ENCODE results near the gene DDX39B. TPM values are rescaled to one million over a fixed set of nuclear protein-coding genes. Genes with fewer than 3 reads are reported as not detected.
A peak's percentile ranks its signal among the peaks of the same experiment; 100 is the strongest.

DDX39B gene
- total RNA-seq, 1 donor from 2014 or later = 185 TPM

DNA sequence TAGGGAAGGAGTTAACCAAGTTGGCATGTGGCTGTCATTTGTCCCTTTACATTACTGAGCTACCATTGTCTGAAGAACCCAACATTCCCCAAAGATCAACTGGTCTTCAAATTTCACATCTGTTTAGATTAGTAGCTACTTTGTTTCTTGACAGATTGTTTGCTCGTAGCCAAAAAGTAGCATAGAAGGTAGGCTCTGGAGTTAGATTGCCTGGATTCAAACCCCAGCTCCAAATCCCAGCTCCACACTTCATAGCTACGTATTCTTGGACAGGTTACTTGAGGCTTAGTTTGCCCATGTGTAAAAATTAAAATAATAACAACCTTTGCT is 6.7 kb upstream of the DDX39B start:
- no peak for DNase-seq (ENCODE audit: low spot score)

DNA sequence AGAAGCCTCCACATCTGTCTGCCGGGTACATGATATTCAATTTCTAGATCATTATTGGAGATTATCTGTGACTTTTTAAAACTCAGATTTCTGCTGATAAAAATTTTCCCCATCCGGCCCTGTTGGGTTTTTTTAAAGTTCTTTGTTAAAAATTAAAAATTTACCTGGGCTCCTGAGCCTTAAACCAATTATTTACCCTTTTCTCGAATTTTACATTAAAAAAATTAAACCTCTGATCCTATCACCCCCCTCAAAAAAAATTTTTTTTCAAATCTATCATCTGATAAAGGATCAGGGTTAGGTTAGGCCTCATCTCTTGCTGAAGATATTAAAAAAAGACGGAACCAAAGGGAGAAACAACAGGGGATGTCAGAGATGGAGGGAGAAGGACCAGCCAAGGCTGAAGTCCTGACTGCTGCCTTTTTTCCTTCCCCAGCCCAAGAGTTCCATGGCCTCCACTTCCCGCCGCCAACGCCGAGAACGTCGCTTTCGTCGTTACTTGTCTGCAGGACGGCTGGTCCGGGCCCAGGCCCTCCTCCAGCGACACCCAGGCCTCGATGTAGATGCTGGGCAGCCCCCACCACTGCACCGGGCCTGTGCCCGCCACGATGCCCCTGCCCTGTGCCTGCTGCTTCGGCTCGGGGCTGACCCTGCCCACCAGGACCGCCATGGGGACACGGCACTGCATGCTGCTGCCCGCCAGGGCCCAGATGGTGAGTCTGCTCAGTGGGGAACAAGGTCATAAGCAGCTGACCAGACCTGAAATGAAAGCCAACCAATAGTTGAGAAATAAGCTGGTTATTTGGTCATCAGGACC is 6.1 kb upstream of the DDX39B start:
- no peak for DNase-seq (ENCODE audit: low spot score)

DNA sequence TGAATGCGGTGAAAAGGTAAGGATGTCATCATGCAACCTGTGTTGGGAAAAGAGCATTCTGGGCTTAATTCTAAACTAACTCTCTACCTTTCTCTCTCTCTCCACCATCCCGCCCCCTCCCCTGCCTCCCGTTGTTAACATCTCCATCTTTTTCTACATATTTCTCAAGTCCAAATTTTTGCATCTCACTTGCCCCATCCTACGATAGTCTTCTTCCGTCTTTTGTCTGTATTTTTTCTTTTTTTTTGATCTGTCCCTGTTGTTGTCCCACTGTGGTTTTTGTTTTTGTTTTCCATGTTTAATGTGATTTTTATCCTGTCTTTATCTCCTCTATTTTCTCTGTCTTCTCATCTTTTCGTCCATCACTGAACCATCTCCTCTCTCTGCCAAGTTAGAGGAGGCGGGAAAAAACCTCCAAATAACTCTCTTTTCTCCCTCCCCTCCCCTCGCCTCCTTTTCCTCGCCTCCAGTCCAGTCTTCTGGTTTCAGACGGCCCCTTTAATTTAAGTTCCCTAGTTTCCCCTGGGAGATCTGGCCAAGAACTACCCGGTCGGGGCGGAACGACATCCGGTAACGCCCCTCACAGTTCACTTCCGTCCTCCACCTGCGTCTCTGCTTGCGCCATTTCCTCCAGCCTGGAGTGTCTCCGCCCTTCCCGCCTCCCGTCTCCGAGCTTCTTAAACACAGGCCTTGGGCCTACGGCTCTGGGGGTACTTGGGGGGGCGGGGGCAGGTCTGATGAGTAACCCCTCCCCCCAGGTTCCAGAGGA is 5.3 kb upstream of the DDX39B start, which contains the start of gene NFKBIL1:
NFKBIL1 (plus strand) TSS at position 651 of the 769 bp plus-strand sequence; CDS start at position 738, 87 bp downstream.
- DNase-seq (ENCODE audit: low spot score) = peak; percentile 99

DNA sequence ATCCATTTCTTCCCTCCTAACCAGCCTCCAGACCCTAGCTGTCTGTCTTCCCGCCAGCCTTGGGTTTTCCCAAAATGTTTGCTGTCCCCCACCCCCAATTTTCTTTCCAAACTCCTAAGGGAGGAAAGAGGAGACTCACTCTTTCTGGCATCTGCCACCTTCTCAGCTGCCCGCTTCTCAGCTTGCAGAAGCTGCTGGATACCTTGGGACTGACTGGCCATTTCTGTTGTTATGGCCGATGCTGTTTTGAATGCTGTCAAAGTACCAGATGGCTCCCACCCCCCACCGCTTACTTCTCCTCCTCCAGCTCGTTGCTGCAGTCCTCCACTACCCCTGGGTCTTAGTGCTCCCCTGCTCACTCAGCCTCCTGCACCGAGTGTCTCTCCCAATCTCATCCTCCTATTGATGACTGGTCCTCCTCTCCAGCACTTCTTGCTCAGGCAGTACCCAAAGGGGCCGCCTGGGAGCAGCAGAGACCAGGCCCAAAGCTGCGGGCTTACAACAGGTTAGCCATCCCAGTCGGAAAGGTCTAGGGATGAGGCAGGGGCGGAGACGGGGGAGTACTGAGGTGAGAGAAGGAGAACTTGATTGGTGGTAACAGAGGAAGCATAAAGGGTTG is 4.6 kb upstream of the DDX39B start, which contains the start of gene ATP6V1G2:
ATP6V1G2 (minus strand) TSS at position 270 of the 619 bp plus-strand sequence; CDS start at position 221, 49 bp downstream.
- peak; percentile 94 for DNase-seq (ENCODE audit: low spot score)

DNA sequence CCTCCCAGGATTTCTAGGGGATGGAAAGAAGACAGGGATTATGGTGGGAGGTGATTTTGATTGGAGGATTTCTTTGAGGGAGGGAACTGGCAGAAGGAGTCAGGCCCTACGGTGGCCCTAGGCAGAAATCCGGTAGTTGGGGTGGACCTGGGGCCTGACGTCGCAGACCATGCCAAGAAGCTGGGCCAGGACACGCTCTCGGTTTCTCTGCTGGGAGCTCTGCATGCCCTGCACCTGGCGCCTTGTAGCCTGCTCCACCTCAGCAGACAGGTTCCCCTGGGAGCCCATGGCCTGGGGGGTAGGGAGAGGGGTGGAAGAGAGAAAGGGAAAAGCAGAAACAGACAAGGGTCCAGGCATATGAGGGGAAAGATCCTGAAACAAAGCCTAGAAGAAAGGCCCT is 3.5 kb upstream of the DDX39B start:
- DNase-seq (ENCODE audit: low spot score) = no peak

DNA sequence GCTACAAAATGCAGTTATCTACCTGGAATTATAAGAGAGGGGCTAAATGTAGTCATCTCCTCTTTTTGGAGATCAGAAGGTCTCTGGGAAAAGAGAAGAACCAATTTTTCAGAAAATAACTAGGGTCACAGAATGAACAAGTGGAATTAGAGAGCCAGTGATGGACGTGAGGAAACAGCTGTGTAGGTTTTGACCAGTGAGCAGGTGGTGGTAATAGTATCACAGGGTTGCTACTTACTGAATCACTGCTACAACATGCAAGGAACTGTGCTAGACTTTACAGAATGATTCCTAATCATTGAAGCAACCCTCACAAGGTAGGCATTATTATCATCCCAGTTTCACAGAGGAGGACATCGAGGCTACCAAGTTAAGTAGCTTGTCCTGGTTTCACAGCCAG is 2.9 kb upstream of the DDX39B start:
- no peak for DNase-seq (ENCODE audit: low spot score)

DNA sequence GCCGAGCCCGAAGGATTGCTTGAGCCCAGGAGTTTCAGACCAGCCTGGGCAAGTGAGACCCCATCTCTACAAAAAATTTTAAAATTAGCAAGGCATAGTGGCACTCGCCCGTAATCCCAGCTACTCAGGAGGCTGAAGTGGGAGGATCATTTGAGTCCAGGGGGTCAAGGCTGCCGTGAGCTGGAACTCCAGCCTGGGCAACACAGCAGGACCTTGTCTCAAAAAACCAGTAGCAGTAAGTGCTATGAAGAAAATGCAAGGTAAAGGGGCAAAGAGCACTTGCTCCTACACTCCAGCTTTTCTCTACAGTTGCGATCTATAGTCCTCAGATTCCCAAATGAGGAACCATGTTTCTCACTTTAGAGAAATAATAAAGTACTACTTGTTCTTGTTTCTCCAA is 1.8 kb upstream of the DDX39B start:
- no peak for DNase-seq (ENCODE audit: low spot score)

DNA sequence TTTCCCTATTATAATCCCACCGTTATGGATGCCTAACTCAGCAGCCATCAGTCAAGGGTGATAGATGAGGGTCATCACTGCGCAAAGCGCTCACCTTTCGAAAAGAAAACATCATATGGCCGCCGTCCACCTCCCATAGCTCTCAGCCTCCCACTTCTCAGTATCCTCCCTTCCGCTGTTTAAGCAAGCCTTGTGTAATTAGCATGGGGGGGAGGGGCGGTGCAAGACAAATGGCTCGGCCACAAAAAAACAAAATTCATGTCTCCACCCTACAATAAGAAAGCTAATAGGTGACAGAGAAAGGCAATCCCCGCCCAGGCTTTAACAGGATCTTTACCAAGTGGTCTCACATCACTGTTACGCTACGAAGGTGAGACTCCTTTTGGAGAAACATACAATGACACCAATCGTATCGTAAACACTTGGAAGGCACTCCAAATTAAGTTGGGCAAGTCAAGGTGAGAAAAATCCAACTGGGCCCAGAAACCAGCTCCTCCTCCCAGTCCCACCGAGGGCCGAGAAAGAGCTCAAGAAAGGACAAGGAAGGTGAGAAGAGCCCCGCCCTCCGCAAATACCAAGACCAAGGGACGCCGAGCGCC is 645 bp downstream of the DDX39B start:
- no peak for DNase-seq (ENCODE audit: low spot score)

DNA sequence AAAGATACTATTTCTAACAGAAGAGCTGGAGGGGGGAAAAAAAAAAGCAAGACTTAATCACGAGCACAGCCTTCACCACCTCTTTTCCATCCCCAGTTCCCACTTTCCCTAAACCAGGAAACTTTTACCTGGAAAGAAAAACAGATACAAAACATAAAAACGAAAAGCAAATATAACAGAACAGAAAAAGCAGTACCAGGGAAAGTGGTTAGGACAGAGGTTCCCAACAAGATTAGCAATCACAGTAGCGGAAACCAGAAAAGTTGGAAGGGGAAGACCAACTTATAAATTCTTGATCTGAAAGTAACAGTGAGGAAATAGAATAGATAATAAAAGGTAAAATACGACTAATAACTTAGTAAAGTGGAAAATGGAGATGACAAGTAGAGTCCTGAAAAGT is 1.2 kb downstream of the DDX39B start:
- DNase-seq (ENCODE audit: low spot score) = no peak

DNA sequence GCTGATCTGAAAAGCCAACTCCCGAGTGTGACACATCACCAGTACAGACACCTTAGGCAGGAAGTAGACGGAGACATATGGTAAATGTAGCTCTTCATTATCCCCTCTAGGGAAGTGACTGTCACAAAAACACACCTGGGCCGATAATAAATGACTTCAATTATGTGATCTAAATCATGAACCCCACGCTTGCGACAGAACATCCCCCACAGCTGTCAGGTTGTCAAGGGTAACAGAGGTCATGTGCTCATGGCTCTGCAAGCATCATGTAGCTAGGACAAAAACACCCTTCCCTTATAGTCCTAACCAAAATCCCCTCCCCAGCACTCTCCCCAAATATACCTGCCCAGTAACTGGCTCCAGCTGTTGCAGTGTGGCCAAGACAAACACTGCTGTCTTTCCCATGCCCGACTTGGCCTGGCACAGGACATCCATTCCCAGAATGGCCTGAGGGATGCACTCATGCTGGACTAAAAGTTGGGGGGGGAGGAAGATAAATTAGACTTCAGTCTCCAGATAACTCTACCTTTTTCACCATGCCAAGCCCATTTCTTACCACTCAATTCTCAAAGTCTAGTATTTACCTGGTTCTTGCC is 2.9 kb downstream of the DDX39B start:
- DNase-seq (ENCODE audit: low spot score) = no peak

DNA sequence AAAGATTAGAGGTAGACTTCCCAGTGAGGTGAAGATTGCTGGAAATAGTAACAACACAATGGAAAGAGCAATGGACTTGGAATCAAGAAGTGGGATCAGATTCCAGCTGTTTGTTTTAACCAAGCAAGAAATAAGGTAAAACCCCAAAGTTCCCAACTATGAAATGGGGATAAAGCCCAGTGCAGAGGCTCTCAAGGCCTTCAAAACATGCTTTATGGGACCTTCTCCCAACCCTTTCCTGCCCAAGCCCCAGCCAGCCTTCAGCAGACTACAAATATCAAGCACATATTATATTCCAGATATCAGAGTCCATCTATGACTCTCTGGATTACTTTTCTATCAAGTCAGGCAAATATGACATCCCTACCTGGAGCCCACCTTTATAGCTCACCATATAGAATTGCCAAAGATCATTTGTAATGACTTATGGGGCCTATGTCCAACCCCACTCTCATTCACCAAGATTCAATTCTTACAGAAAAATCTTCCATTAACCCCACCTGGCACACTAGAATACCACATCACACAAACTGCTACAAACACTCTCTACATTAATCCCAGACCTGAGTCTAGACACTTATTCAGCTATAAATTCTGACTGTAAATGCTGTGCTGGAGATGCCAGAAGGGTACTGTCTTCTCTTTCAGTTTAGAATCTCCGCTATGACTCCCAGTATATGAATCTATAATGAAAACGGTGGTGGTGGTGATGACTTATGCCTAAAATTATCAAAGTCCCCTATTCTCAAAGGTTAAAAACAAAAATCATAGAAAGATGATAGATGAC is 6.1 kb downstream of the DDX39B start:
- no peak for DNase-seq (ENCODE audit: low spot score)

DNA sequence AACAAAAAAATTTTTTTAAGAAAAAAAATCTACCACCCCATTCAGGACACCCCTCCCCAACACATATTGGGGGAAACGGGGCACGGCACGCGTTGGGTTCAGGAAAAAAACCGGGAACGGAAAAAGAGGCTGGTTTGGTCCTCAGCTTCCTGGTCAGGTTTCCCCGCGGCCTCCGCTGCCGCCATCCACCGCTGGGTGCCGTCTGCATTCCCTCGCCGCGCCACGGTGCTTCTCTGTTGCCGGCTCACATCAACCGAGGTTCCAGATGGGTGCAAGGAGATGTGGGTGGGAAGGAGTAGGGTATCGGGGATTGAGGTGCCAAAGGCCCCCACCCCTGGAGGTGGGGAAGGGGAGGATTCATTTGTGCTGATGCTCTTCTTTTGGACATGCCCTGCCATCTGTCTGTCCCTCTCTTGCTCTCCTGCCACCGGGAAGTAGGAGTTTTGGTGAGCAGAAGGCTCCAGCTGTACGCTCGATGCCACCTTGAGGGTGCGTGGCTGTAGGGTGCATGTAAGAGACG is 7.2 kb downstream of the DDX39B start:
- DNase-seq (ENCODE audit: low spot score) = no peak

DNA sequence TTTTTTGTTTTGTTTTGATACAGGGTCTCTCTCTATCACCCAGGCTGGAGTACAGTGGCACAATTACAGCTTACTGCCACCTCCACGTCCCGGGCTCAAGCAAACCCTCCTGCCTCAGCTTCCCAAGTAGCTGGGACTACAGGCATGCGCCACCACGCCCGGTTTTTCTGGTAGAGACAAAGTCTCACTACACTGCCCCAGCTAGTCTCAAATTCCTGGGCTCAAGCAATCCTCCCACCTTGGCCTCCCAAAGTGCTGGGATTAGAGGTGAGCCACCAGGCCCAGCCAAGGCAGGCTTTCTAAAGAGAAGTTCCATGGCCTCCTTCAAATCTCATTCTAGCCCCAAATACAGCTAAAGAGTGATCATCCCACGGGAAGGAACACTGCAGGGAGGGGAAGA is 7.8 kb downstream of the DDX39B start:
- DNase-seq (ENCODE audit: low spot score) = no peak

DNA sequence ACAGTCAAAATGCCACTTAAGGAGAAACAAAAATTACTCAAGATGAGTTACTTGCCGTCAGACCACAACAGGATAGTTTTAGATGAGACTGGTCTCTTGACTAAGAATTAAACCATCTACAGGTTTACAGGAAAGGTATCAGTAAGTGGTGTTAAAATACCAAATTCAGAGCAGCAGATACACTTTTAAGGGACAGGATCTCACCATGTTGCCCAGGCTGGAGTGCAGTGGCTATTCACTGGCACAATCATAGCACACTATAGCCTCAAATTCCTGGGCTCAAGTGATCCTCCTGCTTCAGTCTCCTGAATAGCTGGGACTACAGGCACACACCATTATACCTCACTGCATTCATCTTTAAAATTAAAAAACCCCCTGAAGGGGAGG is 8.4 kb downstream of the DDX39B start:
- no peak for DNase-seq (ENCODE audit: low spot score)

DNA sequence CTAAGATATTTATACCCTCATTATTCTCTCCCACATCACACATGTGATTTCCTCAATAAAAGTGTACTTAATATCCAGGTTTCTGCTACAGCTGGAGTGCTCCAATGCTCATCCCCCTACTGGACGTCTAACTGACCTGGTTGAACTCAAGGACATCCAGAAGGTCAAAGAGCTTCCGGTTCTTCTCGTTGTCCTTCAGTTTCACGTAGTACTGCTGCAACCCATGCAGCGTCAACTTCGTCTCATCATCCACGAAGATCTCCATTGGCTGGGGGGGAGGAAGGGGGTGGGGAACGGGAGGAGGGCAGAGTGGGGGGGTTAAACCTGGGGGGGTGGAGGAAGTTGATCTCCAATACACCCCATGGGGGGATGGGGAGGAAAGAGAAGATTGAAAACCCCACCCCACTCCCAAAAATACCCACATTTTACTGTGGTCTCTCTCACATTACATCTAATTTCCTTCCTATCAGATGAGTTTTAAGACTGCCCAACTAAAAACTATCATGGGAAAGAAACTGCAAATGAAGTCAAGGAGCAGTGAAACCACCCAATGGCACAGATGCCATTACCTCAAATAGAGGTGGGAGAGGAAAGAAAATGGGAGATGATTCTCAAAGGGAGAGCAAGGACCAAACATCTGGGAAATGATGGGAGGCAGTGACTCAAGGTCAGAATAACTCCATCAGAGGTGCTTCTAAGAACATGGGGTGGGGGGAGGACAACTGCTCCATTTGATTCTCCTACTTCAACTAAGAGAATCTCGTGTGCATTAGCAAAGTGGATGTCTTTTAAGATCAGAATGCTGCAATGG is 9.0 kb downstream of the DDX39B start:
- DNase-seq (ENCODE audit: low spot score) = no peak

DNA sequence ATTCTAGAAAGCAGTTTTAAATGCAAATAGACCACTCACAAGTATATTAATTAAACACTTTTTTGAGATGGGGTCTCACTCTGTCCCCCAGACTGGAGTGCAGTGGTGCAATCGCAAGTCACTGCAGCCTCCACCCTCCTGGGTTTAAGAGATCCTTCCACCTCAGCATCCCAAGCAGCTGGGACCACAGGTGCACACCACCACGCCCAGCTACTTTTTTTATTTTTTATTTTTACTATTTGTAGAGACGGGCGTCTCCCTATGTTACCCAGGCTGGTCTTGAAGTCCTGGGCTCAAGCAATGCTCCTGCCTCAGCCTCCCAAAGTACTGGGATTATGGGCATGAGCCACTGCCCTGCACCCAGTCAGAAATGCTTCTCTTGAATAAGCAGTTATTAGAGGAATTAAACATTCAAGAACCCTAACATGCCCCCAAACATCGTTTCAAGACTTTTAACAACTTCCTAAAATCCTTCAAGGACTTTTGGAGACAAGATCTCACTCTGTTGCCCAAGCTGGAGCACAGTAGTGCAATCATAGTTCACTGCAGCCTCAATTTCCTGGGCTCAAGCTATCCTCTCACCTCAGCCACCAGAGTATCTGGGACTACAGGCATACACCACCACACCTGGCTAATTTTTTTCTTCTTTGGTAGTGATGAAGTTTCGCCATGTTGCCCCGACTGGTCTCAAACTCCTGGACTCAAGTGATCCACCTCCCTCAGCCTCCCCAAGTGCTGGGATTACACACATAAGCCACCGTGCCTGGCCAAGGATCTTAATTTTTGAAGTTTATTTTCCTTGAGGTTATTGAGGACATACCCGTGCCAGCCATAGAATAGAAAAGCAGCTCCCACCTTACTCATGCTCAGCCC is 9.8 kb downstream of the DDX39B start:
- DNase-seq (ENCODE audit: low spot score) = no peak

DNA sequence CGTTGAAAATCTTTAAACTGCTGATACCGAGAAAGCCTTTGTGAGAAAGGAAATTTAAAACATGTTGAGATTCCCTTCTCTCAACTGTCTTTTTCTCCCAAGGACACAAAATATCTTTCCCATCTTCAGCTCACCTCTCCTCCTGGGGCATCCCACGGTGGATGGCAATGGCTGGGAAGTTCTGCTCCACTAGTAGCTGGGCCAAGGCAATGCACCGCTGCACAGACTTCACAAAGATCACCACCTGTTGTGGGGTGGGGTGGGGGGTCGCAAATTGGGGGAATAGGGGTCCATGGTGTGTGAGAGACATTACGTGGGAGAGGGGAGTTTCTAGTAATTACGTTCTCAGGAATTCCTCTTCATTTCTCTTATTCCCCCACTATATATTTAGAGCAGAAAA is 10.6 kb downstream of the DDX39B start:
- no peak for DNase-seq (ENCODE audit: low spot score)

DNA sequence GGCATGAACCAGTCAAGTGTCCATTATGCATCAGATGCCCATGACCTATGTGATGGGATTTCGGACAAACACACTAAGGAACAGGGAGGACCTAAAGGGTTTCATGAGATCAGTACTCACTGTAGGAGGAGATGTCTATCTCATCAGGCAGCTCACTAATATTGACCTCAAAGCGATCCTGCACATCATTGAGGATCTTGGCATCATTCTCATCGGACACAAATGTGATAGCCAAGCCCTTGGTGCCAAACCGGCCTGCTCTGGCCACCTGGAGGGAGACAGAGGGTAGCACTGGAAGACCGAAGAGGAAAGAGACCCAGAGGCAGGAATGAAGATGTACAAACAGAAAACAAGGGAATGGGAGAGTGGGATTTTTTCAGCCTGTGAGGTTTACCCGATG is 11.1 kb downstream of the DDX39B start:
- no peak for DNase-seq (ENCODE audit: low spot score)

Measured in umbilical cord (tissue), 2 donors.